HL-60 (cell line): ENCODE data around the gene PLEKHG2.

Experiments
- GABPA ChIP-seq: IDR thresholded peaks from 2 replicates; pipeline ENCODE4 v1.6.1; 2012; ENCODE audit warnings: low read depth
- POLR2AphosphoS5 ChIP-seq: IDR thresholded peaks from 2 replicates; pipeline ENCODE4 v1.6.1; 2012; ENCODE audit warnings: low read depth
- REST ChIP-seq: IDR thresholded peaks from 2 replicates; pipeline ENCODE4 v1.6.1; 2012; ENCODE audit warnings: low read depth; ENCODE audit not compliant: insufficient replicate concordance
- SPI1 ChIP-seq: IDR thresholded peaks from 2 replicates; pipeline ENCODE4 v1.6.1; 2012; ENCODE audit warnings: low read depth, mild to moderate bottlenecking, borderline replicate concordance
- TF ChIP-seq, protein P1 (sequence below): IDR thresholded peaks from one replicate; pipeline ENCODE4 v1.5.1; 2011; ENCODE audit warnings: low read length, control low read depth, inconsistent platforms; ENCODE audit not compliant: insufficient read depth

GRCh38 chr19:39363901-39364457 lies 48.5 kb upstream of the PLEKHG2 start:
- TF ChIP-seq, protein P1, sequence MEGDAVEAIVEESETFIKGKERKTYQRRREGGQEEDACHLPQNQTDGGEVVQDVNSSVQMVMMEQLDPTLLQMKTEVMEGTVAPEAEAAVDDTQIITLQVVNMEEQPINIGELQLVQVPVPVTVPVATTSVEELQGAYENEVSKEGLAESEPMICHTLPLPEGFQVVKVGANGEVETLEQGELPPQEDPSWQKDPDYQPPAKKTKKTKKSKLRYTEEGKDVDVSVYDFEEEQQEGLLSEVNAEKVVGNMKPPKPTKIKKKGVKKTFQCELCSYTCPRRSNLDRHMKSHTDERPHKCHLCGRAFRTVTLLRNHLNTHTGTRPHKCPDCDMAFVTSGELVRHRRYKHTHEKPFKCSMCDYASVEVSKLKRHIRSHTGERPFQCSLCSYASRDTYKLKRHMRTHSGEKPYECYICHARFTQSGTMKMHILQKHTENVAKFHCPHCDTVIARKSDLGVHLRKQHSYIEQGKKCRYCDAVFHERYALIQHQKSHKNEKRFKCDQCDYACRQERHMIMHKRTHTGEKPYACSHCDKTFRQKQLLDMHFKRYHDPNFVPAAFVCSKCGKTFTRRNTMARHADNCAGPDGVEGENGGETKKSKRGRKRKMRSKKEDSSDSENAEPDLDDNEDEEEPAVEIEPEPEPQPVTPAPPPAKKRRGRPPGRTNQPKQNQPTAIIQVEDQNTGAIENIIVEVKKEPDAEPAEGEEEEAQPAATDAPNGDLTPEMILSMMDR = no peak
- TF ChIP-seq POLR2AphosphoS5 = no peak
- TF ChIP-seq REST = no peak
- TF ChIP-seq GABPA = no peak
- TF ChIP-seq SPI1 = no peak
